Karpas-422 (cell line): ENCODE data around the gene CLDN10. TPM values are rescaled to one million over a fixed set of nuclear protein-coding genes. Genes with fewer than 3 reads are reported as not detected.

Experiments
- DNase-seq: peaks from one replicate; pipeline ENCODE4 v3.0.0-alpha.2; 2015
- H2AFZ ChIP-seq: fragments of 200-600 bp; sonication (generic); 2 replicates; pipeline ENCODE4 v1.6.1; 2014; ENCODE audit warnings: antibody characterized with exemption, low read length, mixed read lengths
- H3K27ac ChIP-seq: fragments of 200-600 bp; sonication (generic); 2 replicates; pipeline ENCODE4 v1.5.1; 2014; ENCODE audit warnings: mild to moderate bottlenecking, low read length, moderate library complexity
- H3K27me3 ChIP-seq: fragments of 200-600 bp; sonication (generic); 2 replicates; pipeline ENCODE4 v1.6.1; 2014; ENCODE audit warnings: low read length, mixed read lengths
- H3K36me3 ChIP-seq: fragments of 200-600 bp; sonication (generic); 2 replicates; pipeline ENCODE4 v1.6.1; 2014; ENCODE audit warnings: low read length, mixed read lengths; ENCODE audit not compliant: insufficient read depth
- H3K4me1 ChIP-seq: fragments of 200-600 bp; sonication (generic); 2 replicates; pipeline ENCODE4 v1.6.1; 2014; ENCODE audit warnings: mild to moderate bottlenecking, low read length, mixed read lengths
- H3K4me2 ChIP-seq: fragments of 200-600 bp; sonication (generic); 2 replicates; pipeline ENCODE4 v1.6.1; 2014; ENCODE audit warnings: low read length, low read depth, mild to moderate bottlenecking; ENCODE audit not compliant: poor library complexity, severe bottlenecking
- H3K4me3 ChIP-seq: fragments of 200-600 bp; sonication (generic); 2 replicates; pipeline ENCODE4 v1.5.1; 2014; ENCODE audit warnings: mild to moderate bottlenecking, antibody characterized with exemption, low read length, mixed read lengths
- H3K79me2 ChIP-seq: fragments of 200-600 bp; sonication (generic); 2 replicates; pipeline ENCODE4 v1.6.1; 2014; ENCODE audit warnings: mild to moderate bottlenecking, low read length, mixed read lengths
- H3K9ac ChIP-seq: fragments of 200-600 bp; sonication (generic); 2 replicates; pipeline ENCODE4 v1.6.0; 2014; ENCODE audit warnings: low read length
- H3K9me2 ChIP-seq: fragments of 200-600 bp; sonication (generic), shearing (Covaris generic); replicated peaks from 2 replicates; pipeline ENCODE4 v1.6.0; 2014; ENCODE audit warnings: mild to moderate bottlenecking, low read length, moderate library complexity; ENCODE audit not compliant: insufficient read depth
- H3K9me3 ChIP-seq: fragments of 300-700, 200-600 bp; sonication (generic); 2 replicates; pipeline ENCODE4 v1.6.1; 2014; ENCODE audit warnings: low read length, mixed read lengths
- H4K20me1 ChIP-seq: fragments of 200-600 bp; sonication (generic); 2 replicates; pipeline ENCODE4 v1.6.1; 2014; ENCODE audit warnings: mild to moderate bottlenecking, antibody characterized with exemption, low read length, low read depth; ENCODE audit not compliant: insufficient read depth
- total RNA-seq: library from RNA; depleted of rRNA; stranded (reverse); fragments of >200 nt; shearing (Covaris generic); gene quantifications from 2 replicates; pipeline ENCODE4 v1.2.3, GENCODE V29; 2014; ENCODE audit warnings: low replicate concordance; rRNA removed

The CLDN10 gene
- total RNA-seq, 1 experiment from 2014 or later: not detected

DNA sequence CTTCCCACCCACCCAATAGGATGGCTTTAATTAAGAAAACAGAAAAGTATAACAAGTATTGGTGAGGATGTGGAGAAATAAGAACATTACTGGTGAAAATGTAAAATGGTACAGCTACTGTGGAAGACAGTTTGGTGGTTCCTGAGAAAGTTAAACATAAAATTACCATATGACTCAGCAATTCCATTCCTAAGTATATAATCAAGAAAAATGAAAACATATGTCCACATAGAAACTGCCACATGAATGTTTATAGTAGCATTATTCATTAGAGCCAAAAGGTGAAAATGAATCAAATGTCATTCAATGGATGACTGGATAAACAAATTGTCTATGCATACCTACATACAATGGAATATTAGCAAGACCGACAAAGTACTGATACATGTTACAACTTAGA is 75.1 kb downstream of the CLDN10 start:
- Histone ChIP-seq H3K9ac (no peak overlapping the region), H3K9me3 (no peaks in the 10 kb centered on the region), H4K20me1 (no peaks in the 10 kb centered on the region), H3K36me3 (no peaks in the 10 kb centered on the region), H3K27me3 (no peaks in the 10 kb centered on the region), H3K9me2 (no peaks in the 10 kb centered on the region), H2AFZ (no peak overlapping the region), H3K27ac (no peak overlapping the region), H3K4me1 (no peaks in the 10 kb centered on the region), H3K79me2 (no peaks in the 10 kb centered on the region), H3K4me2 (no peak overlapping the region), H3K4me3 (no peak overlapping the region)
- DNase-seq: no peak

DNA sequence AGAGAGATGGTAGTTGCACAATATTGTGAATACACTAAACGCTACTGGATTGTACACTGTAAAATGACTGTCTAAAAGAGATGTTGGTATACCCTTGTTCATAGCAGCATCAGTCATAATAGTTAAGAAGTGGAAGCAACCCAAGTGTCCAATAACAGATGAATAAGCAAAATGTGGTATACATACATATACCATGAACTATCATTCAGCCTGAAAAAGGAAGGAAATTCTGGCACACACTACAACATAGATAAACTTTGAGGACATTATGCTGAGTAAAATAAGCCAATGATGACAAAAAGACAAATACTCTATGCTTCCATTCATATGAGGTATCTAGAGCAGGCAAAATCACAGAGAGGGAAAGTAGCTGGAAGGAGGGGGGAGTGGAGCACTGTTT is 76.0 kb downstream of the CLDN10 start:
- Histone ChIP-seq H3K9me3 (no peaks in the 10 kb centered on the region), H3K27me3 (no peaks in the 10 kb centered on the region), H2AFZ (no peak overlapping the region), H3K79me2 (no peaks in the 10 kb centered on the region), H4K20me1 (no peaks in the 10 kb centered on the region), H3K4me1 (no peaks in the 10 kb centered on the region), H3K36me3 (no peaks in the 10 kb centered on the region), H3K4me2 (no peak overlapping the region), H3K9ac (no peak overlapping the region), H3K27ac (no peak overlapping the region), H3K4me3 (no peak overlapping the region), H3K9me2 (no peaks in the 10 kb centered on the region)
- no peak for DNase-seq

DNA sequence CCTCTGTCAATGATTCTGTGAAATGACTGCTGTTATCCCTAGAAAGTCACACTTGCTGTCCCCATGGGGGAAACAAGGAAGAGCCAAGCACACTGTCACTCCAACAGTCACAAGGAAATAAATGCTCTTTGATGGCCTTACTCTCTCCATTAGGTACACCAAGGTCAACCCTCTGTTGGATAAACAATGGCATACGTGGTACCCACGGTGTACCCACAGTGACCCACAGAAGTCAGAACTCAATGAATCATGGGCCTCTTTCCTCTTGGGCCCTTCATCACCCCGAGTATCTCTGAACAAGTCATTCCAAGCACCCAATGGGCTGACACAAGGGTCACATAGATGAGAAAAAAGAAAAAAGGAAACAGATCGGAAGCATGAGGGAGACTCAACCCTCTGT is 76.6 kb downstream of the CLDN10 start:
- H3K9me2 ChIP-seq: no peaks in the 10 kb centered on the region
- no peaks in the 10 kb centered on the region for H3K27me3 ChIP-seq
- H3K4me1 ChIP-seq: no peaks in the 10 kb centered on the region
- H3K9me3 ChIP-seq: no peaks in the 10 kb centered on the region
- H4K20me1 ChIP-seq: no peaks in the 10 kb centered on the region
- no peak overlapping the region for H3K27ac ChIP-seq
- H3K4me3 ChIP-seq: no peak overlapping the region
- no peaks in the 10 kb centered on the region for H3K79me2 ChIP-seq
- no peak overlapping the region for H3K4me2 ChIP-seq
- no peak overlapping the region for H3K9ac ChIP-seq
- no peak overlapping the region for H2AFZ ChIP-seq
- no peak for DNase-seq
- H3K36me3 ChIP-seq: no peaks in the 10 kb centered on the region

Other genes starting within 250 kb of the CLDN10 start
- not detected in 2 replicates for gene DZIP1, start 92.0 kb downstream of the CLDN10 start, total RNA-seq
- 12.0 and 19.7 TPM in 2 replicates for gene DNAJC3, start 124.4 kb downstream of the CLDN10 start, total RNA-seq